ENCODE measurements around the gene GBP7. TPM values are rescaled to one million over a fixed set of nuclear protein-coding genes. Genes with fewer than 3 reads are reported as not detected.

The GBP7 gene
- total RNA-seq, 2 donors from 2014 or later: 0.21 TPM; not detected in 1

DNA sequence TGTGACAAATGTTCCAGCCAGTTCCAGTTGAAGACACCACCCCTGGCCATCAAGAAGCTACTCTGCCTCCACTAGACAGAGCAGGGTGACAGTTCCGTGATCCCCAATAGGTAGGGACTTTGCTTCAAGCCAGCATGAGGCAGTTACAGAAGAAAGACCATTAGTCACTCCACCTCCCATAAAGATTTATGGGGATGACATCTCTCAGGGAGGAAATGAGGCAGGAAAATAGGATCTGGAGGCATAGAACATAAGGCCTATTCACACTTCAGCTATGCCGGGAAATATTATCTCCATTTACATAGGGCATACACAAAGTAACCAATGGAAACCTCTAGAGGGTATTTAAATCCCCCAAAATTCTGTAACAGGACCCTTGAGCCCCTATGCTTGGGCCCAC, 3.5 kb upstream of the GBP7 start:
- Histone ChIP-seq H3K27ac (no peak overlapping the region), H3K27me3 (replicated peaks; ENCODE audit: insufficient read depth) (no peaks in the 10 kb centered on the region), H3K9me3 (no peaks in the 10 kb centered on the region), H3K4me1 (ENCODE audit: control insufficient read depth in 1 of 2, low read depth in 2 of 2) (no peaks in the 10 kb centered on the region), H3K36me3 (no peaks in the 10 kb centered on the region), H3K4me3 (no peak overlapping the region)
- ATAC-seq (ENCODE audit: insufficient number of reproducible peaks, low FRiP score, low read depth): no peak
- TF ChIP-seq CTCF (IDR thresholded peaks at IDR 0.05): no peak
- no peak for DNase-seq (ENCODE audit: low spot score)

GRCh38 chr1:89176971-89177370, 1.2 kb upstream of the GBP7 start:
- ATAC-seq (ENCODE audit: insufficient number of reproducible peaks, low FRiP score, low read depth) (no peak), DNase-seq (ENCODE audit: low spot score) (no peak)
- H3K36me3 ChIP-seq: no peaks in the 10 kb centered on the region
- no peaks in the 10 kb centered on the region for H3K4me1 ChIP-seq (ENCODE audit: control insufficient read depth in 1 of 2, low read depth in 2 of 2)
- H3K9me3 ChIP-seq: no peaks in the 10 kb centered on the region
- H3K4me3 ChIP-seq: no peak overlapping the region
- no peak overlapping the region for H3K27ac ChIP-seq
- H3K27me3 ChIP-seq (replicated peaks; ENCODE audit: insufficient read depth): no peaks in the 10 kb centered on the region
- no peak for TF ChIP-seq CTCF (IDR thresholded peaks at IDR 0.05)

DNA sequence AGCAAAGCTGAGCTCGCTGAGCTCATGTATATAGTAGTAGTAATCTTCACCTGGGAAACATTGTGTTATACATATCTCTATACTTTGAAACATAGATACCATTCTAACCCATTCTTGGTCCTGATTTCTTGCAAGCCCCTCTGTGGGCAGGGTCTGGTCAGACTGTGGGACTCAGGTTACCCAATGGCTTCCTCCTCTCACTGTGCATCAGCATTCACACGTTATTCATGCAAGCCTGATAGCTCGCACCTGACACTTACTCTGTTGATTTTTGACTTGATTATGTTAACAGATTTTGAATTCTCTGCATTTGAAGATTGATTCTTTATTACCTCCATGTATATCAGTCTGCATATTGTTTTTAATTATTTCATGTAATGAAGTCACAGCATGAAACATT, 1.3 kb downstream of the GBP7 start:
- DNase-seq (ENCODE audit: low spot score) (no peak), ATAC-seq (ENCODE audit: insufficient number of reproducible peaks, low FRiP score, low read depth) (no peak)
- Histone ChIP-seq H3K27me3 (replicated peaks; ENCODE audit: insufficient read depth) (no peaks in the 10 kb centered on the region), H3K4me1 (ENCODE audit: control insufficient read depth in 1 of 2, low read depth in 2 of 2) (no peaks in the 10 kb centered on the region), H3K4me3 (no peak overlapping the region), H3K36me3 (no peaks in the 10 kb centered on the region), H3K27ac (no peak overlapping the region), H3K9me3 (no peaks in the 10 kb centered on the region)
- no peak for TF ChIP-seq CTCF (IDR thresholded peaks at IDR 0.05)

DNA sequence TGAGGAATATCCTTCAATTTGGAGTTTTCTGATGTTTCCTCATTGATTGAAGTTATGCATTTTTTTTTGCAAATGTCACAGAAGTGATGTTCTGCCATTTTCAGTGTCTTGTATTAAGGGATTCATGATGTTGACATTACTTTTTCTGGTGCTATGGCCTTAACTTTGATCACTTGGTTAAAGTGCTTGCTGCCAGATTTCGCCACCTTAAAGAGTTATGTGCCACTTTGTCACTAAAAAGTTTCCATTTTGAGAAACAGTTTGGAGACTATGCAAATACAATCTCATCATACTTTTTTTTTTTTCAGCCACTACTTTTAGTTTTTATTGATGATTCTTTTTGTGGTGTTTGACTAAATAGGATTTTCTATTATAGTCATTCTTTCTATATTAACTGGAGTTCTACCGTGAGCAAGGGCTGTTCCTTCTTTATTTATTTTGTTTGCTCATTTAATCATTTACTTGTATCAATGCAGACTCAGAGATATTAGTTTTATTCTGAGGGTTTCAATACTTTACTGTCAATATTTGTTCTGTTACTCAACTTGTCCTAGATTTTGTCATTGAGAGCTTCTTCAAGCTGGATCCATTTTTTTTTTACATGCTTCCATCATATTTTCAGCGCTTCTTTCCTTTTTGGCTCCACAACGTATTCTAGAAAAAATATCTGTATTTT, 3.2 kb downstream of the GBP7 start:
- no peaks in the 10 kb centered on the region for H3K9me3 ChIP-seq
- H3K4me3 ChIP-seq: no peak overlapping the region
- no peaks in the 10 kb centered on the region for H3K27me3 ChIP-seq (replicated peaks; ENCODE audit: insufficient read depth)
- no peak overlapping the region for H3K27ac ChIP-seq
- TF ChIP-seq CTCF (IDR thresholded peaks at IDR 0.05): no peak
- ATAC-seq (ENCODE audit: insufficient number of reproducible peaks, low FRiP score, low read depth): no peak
- no peaks in the 10 kb centered on the region for H3K36me3 ChIP-seq
- DNase-seq (ENCODE audit: low spot score): no peak
- no peaks in the 10 kb centered on the region for H3K4me1 ChIP-seq (ENCODE audit: control insufficient read depth in 1 of 2, low read depth in 2 of 2)

GRCh38 chr1:89171067-89171438, 4.8 kb downstream of the GBP7 start:
- Histone ChIP-seq H3K9me3 (no peaks in the 10 kb centered on the region), H3K4me3 (no peak overlapping the region), H3K27me3 (replicated peaks; ENCODE audit: insufficient read depth) (no peaks in the 10 kb centered on the region), H3K4me1 (ENCODE audit: control insufficient read depth in 1 of 2, low read depth in 2 of 2) (no peaks in the 10 kb centered on the region), H3K36me3 (no peaks in the 10 kb centered on the region), H3K27ac (no peak overlapping the region)
- no peak for ATAC-seq (ENCODE audit: insufficient number of reproducible peaks, low FRiP score, low read depth)
- no peak for DNase-seq (ENCODE audit: low spot score)
- TF ChIP-seq CTCF (IDR thresholded peaks at IDR 0.05): no peak

Measured in thoracic aorta (tissue), 2 donors.